HG03342 (cell line): ENCODE measurements around the gene ING3.
"Not testable (repeated sequence)": the region's sequence is repeated elsewhere in the genome, so short reads cannot be mapped to it uniquely, and the experiment has no call there.

Experiments used
- ATAC-seq: cut with Tn5 transposase; IDR thresholded peaks from one replicate; pipeline ENCODE4 v1.9.1; 2021; ENCODE audit warnings: mild to moderate bottlenecking, moderate library complexity; ENCODE audit not compliant: unreplicated experiment

Gene ING3

GRCh38 chr7:121002048-121002756 is 51.6 kb downstream of the ING3 start:
- no peak for ATAC-seq

- no peak for ATAC-seq
These were observed 52.2 kb downstream of the ING3 start for GRCh38 chr7:121002757-121003200.

GRCh38 chr7:121003986-121004685 is 53.6 kb downstream of the ING3 start:
- ATAC-seq = no peak

- not testable (repeated sequence) for ATAC-seq
These were observed 54.5 kb downstream of the ING3 start for GRCh38 chr7:121005058-121005457.

- no peak for ATAC-seq
These were observed 55.5 kb downstream of the ING3 start for GRCh38 chr7:121005996-121006584.

GRCh38 chr7:121006711-121007315 is 56.2 kb downstream of the ING3 start:
- ATAC-seq = no peak

- no peak for ATAC-seq
These were observed 58.2 kb downstream of the ING3 start for GRCh38 chr7:121008816-121009215.

- ATAC-seq = no peak
These were observed 60.8 kb downstream of the ING3 start for GRCh38 chr7:121011401-121011800.

- ATAC-seq = no peak
These were observed 61.7 kb downstream of the ING3 start for GRCh38 chr7:121012170-121012874.

GRCh38 chr7:121012919-121013318 is 62.3 kb downstream of the ING3 start:
- ATAC-seq = no peak

GRCh38 chr7:121015560-121015959 is 65.0 kb downstream of the ING3 start:
- no peak for ATAC-seq

- ATAC-seq = no peak
These were observed 66.4 kb downstream of the ING3 start for GRCh38 chr7:121016966-121017365.

- ATAC-seq = no peak
These were observed 67.0 kb downstream of the ING3 start for GRCh38 chr7:121017586-121017985.

GRCh38 chr7:121019018-121019417 is 68.4 kb downstream of the ING3 start:
- ATAC-seq = no peak

- ATAC-seq = no peak
These were observed 69.8 kb downstream of the ING3 start for GRCh38 chr7:121020249-121020988.

- ATAC-seq = no peak
These were observed 70.7 kb downstream of the ING3 start for GRCh38 chr7:121020989-121021969.

GRCh38 chr7:121023194-121023593 is 72.6 kb downstream of the ING3 start:
- no peak for ATAC-seq

- no peak for ATAC-seq
These were observed 73.3 kb downstream of the ING3 start for GRCh38 chr7:121023683-121024511.
